COLO668 (cell line): ENCODE measurements around the gene TNFRSF1A.
A peak's percentile ranks its signal among the peaks of the same experiment; 100 is the strongest.
"Not testable (repeated sequence)": the region's sequence is repeated elsewhere in the genome, so short reads cannot be mapped to it uniquely, and the experiment has no call there.

ENCODE experiments used
- DNase-seq: peaks from one replicate; lab custom pipeline; 2025; ENCODE audit not compliant: unreplicated experiment; lab: John Stamatoyannopoulos, UW

TNFRSF1A gene

GRCh38 chr12:6338536-6338935, 3.3 kb downstream of the TNFRSF1A start:
- DNase-seq = not testable (repeated sequence)

DNA sequence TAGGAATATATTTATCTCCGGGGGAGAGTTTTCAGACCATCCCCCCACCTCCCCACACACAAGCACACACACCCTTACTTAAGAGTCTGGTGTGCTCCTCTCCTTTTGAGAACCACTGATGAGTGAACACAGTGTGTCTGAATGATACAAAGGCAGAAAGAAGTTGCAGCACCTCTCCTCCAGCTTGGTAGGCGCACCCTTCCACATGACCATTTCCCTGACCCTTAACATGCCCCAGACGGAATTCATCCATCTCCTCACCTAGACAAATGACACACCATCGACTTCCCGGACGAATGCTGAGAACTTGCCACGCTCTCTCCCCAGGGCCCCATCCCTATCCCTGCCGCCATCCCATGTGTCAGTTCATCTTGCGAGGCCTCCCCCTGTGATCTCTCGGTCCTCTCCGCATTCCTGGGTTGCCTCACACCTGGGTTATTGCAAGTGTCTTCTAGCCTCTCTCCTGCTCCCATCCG, 3.9 kb downstream of the TNFRSF1A start:
- DNase-seq = no peak

DNA sequence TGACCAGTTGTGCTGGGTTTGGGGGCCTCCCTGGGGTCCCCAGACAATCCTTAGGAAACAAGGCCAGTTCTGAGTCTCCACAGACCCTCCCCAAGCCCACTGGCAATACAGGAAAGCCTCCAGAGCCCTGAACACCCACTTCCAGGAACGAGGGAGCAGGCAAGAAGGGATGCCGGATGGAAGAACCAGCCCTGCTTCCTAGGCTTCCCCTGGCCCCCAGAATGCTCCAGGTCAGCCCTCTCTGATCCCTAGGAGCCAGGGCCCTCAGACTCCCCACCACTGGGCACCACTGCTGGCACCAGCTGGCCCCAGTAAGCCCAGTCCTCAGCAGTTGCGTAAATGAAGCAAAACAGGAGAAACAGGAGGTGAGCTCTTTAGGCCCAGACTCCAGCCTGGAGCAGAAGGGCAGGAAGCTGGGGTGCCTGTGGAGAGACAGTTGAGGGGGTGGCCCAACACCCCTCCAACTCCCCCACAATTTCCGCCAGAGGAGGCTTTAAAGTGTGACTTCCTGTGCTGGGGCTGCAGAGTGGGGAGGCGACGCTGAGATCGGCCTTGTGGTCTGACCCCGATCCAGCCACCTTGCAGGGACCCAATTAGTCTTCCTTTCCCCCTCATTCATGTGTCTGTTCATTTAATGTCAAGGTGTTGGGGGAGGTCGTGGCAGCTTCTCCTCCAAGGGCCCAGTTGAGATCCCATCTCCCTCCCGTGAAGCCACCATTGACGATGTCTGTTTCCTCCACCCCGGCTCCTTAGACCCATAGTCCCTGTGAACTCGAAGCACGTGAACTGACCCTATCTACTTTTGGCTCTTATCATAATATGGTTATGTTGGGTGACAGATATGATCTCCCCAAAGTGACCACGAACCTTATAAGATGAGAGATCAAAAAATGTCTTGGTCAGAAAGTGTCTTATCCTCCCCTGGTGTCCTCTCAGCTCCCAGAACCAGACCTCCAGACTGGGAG, 4.7 kb downstream of the TNFRSF1A start:
- DNase-seq = no peak

DNA sequence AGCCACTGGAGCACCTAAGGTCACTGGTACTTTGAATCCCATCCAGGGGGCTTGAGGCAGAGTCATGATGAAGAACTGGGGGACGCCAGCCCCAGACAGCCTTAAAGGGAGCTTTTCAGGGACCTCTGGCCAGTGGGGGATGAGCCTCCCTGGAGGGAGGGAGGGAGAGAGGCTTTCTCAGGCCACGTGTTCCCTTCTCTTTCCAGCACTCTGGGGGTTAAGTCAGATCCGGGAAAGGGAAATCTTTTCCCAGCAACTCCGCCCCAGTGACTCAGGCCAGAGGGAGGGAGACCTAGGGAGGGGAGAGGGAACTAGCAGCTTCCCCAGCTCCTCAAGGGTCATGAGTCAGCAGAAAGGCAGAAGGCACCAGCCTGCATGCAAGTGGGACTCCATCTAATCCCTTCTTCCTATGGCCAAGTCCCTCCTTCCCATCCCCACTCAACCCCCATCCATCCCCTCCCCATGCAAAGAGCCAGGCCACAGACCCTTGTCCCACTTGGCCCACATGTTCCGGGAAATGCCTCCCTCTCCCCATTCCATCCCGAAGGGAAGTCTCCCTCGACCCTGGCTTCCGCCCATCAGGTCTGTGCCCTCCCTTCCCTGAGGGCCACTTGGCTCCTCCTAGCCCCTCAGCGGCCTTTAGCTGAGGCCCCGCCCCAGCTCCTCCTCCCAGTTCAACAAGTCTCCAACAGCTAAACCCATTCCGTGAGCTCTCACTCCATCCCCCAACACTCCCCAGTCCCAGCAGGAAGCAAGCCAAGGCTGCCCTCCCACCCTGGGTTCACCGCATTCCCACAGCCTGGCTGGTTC, 5.6 kb downstream of the TNFRSF1A start:
- peak; percentile 72 for DNase-seq

DNA sequence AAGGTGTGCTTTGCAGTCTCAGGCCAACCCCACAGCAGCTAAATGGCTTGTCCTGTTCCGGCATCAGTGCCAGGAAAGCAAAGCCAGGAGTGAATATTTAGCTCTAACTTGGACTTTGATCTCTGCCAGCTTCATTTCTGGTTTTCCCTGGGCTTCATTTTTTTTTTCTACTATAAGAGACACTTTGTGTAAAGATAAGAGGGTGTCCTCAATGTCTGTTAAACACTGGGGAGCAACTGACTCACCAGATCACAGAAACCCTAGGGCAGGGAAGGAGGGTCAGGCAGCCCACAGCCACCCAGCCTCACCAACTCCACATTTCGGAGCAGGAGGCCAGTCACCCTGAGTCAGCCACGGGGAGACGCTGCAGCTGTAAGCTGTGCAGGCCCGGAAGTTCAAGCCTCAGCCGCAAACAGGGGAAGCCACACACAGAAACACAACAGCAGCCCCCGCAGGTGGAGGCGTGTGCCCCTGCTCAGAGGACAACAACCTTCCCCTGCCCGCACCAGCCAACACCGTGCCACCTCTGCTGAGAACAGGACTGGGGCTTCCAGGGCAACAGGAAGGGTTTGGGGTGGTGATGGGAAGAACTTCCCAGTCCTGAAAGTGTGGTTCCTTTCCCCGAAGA, 6.3 kb downstream of the TNFRSF1A start:
- DNase-seq = peak; percentile 62

DNA sequence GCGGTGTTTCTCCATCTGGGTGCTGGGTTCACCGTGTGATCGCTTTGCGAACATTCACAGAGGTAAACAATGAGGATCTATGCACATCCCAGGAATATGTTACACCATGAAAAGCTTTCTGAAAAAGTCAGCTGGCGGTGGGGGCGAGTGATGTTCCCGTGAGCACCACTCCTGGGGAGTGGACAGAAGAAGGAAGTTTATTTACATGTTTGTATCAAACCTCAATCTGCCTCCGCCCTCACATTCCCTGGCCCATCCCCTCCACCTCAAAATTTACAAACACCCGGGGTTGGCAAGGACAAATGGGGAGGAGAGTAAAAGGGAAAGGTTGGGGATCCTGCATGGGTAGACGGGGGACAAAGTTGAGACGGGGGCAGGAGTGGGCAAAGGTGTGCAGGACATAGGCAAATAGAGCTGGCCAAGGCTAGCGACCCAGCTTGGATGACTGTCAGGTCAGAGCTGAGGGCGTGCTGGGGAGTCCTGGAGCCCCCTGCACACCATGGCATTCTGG, 6.9 kb downstream of the TNFRSF1A start:
- DNase-seq = no peak

- no peak for DNase-seq
Observed at GRCh38 chr12:6334359-6334758, 7.5 kb downstream of the TNFRSF1A start.

DNA sequence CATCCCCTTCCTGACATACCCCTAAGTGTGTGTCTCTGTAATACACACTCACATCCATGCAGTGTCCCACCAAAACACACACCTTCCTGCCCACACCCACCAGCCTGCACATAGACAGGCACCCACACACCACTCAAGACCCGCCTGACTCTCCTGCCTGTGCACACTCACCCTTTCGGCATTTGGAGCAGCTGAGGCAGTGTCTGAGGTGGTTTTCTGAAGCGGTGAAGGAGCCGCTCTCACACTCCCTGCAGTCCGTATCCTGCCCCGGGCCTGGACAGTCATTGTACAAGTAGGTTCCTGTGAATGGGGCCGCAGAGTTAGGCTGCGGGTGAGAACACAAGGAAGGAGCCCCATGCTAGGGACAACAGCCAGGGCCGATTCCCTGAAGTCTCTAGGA, 8.3 kb downstream of the TNFRSF1A start:
- DNase-seq = no peak

DNA sequence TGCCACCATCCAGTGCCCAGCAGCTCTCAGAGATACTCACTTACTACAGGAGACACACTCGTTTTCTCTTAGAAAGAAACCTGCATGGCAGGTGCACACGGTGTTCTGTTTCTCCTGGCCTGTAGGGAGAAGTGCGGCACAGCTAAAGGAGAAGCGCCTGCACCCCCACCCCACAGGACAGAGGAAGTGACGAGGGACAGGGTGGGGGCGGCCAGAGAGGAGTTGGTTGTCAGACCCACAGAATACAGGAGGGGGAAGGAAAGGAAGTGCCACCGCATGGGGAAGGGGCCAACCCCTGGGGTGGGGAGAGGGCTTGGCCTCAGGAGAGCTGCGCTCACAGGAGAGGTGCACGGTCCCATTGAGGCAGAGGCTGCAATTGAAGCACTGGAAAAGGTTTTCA, 8.8 kb downstream of the TNFRSF1A start:
- no peak for DNase-seq

DNA sequence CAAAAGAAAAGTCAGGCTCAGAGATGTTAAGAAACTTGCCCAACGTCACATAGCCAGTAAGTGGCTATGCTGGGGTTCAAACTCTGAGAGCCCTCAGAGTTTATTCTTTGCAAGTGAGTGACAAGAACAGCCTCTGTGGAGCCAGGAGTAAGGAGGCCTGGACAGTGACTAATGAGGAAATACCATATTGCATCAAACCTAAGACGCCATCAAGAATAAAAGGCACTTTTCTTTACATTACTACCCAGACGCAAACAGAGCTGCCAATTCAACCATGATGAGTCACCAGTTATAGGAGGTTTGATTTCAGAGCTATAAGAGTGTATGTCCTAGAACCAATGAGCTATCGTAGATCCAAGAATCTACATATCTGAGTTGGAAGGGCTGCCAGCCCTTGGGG, 9.4 kb downstream of the TNFRSF1A start:
- no peak for DNase-seq

DNA sequence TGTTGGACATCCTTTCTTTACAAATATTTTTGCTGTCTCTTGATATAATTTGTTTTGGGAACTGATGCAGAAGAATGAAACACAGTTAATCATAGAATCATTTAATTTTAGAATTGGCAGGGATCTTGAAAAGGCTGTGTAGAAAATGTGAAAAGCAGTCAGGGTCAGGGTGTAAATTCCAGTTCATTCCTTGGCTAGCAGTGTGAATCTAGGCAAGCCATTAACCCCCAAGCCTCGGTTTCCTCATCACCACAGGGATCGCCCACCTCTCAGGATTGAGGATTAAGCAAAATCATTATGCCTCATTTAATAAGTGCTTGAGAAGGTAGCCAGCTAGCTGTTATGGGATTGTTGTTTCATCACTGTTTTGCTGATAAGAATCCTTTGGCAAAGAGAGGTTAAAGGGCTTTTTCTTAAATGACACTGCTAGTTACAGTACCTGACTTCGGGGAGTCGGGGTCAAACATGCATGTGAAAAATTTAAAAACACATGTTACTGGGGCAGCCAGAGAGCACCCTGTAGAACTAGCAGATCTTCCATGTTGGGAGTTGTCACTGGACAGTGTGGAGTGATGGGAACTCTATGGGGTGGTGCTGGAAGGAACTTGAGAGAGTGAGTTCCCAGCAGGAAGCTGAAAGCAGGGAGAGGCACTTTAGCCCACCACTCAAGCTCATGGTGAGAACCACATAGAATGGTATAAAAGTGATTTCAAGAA, 10.7 kb downstream of the TNFRSF1A start:
- DNase-seq = no peak

- no peak for DNase-seq
Observed at GRCh38 chr12:6330192-6330591, 11.7 kb downstream of the TNFRSF1A start.

DNA sequence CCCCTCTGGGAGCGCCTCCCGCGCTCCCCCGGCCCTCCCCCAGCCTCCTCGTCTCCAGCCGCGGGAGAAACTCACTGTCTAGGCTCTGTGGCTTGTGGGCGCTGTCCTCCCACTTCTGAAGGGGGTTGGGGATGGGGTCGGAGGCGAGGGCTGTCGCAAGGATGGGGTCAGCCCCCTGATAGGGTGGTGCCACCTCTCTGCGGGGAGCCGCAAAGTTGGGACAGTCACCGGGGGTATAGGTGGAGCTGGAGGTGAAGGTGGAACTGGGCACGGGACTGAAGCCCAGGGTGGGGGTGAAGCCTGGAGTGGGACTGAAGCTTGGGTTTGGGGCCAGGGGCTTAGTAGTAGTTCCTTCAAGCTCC, 12.2 kb downstream of the TNFRSF1A start:
- DNase-seq = no peak

GRCh38 chr12:6328945-6329702, 12.8 kb downstream of the TNFRSF1A start:
- DNase-seq = no peak

GRCh38 chr12:6328045-6328779, 13.7 kb downstream of the TNFRSF1A start:
- no peak for DNase-seq

- DNase-seq = no peak
Observed at GRCh38 chr12:6327229-6328041, 14.4 kb downstream of the TNFRSF1A start.

- DNase-seq = peak; percentile 1
Observed at GRCh38 chr12:6326316-6327228, 15.3 kb downstream of the TNFRSF1A start.
